Nephron (organoid): ENCODE measurements around the gene NT5C1A.

Experiments
- H3K27ac Mint-ChIP-seq, 3 experiments: 2 replicates each; pipeline ENCODE4 v1.8.0; 2020; ENCODE audit warnings: mixed read lengths in 3 of 3, mild to moderate bottlenecking in 2 of 3, moderate library complexity in 1 of 3
- H3K27me3 Mint-ChIP-seq: 2 replicates; pipeline ENCODE4 v1.8.0; 2021; ENCODE audit warnings: low read depth, mild to moderate bottlenecking, moderate library complexity, mixed read lengths
- H3K36me3 Mint-ChIP-seq: 2 replicates; pipeline ENCODE4 v1.8.0; 2020; ENCODE audit warnings: low read depth, mixed read lengths
- H3K4me1 Mint-ChIP-seq: 2 replicates; pipeline ENCODE4 v1.8.0; 2020; ENCODE audit warnings: mixed read lengths
- H3K4me3 Mint-ChIP-seq, 3 experiments: 2 replicates each; pipeline ENCODE4 v1.8.0; 2020; ENCODE audit warnings: mild to moderate bottlenecking in 3 of 3, mixed read lengths in 3 of 3, moderate library complexity in 2 of 3
- H3K9me3 Mint-ChIP-seq: 2 replicates; pipeline ENCODE4 v1.8.0; 2020; ENCODE audit warnings: mixed read lengths
- CTCF ChIP-seq, 3 experiments: fragments of 200-600 bp; sonication (generic); IDR thresholded peaks; one replicate each; pipeline ENCODE4 v1.5.0; 2021; ENCODE audit warnings: antibody characterized with exemption in 3 of 3; ENCODE audit not compliant: unreplicated experiment in 3 of 3

NT5C1A gene

DNA sequence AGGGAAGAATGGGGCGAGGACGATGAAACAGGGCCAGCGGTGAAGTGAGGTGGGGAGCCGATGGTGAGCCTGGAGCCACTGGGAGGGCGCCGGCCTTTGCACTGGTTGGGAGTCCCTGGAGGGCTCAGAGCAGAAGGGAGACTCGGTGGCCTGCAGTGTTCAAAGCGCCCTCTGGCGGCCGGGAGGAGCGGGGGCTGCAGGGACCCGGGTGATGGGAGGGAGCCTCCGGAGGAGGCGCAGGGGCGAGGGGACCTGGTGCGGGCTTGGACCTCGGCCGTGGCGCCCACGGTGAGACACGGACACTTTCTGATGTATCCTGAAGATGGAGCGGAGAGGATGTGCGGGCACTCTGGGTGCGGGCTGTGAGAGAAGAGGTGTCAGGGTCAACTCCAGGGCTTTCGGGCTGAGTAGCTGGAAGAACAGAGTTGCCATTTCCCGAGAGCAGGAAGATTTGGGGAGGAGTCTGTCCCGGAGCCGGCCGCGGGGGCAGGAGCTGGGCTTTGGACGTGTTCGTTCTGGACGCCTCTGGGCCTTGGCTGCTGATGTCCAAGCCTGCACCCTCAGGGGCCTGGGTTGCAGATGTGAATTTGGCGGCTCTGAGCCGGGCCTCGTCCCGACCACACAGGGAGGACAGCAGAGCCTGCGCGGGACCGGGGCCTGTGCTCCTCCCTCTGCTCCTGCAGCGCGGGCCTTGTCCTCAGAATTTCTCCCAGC lies 62.1 kb downstream of the NT5C1A start:
- H3K27me3 Mint-ChIP-seq: no peaks in the 10 kb centered on the region
- H3K27ac Mint-ChIP-seq: no peak overlapping the region
- TF ChIP-seq CTCF (IDR thresholded peaks at IDR 0.05; ENCODE audit: unreplicated experiment in 3 of 3): peak; percentile 49 to 64 (median 56)
- peaks cover 5% of the 10 kb centered on the region for H3K4me1 Mint-ChIP-seq
- peaks cover 7% of the 10 kb centered on the region for H3K36me3 Mint-ChIP-seq
- H3K9me3 Mint-ChIP-seq: no peaks in the 10 kb centered on the region
- no peak overlapping the region for H3K4me3 Mint-ChIP-seq
